ENCODE data around the gene C3orf62.

Gene C3orf62

GRCh38 chr3:49269443-49270155 lies 7.4 kb downstream of the C3orf62 start:
- H3K27ac ChIP-seq, result no peak overlapping the region
- TF ChIP-seq CTCF (conservative IDR thresholded peaks at IDR 0.05), result no peak

GRCh38 chr3:49266410-49267095 lies 10.5 kb downstream of the C3orf62 start:
- H3K27ac ChIP-seq, result no peak overlapping the region
- no peak for TF ChIP-seq CTCF (conservative IDR thresholded peaks at IDR 0.05)

DNA sequence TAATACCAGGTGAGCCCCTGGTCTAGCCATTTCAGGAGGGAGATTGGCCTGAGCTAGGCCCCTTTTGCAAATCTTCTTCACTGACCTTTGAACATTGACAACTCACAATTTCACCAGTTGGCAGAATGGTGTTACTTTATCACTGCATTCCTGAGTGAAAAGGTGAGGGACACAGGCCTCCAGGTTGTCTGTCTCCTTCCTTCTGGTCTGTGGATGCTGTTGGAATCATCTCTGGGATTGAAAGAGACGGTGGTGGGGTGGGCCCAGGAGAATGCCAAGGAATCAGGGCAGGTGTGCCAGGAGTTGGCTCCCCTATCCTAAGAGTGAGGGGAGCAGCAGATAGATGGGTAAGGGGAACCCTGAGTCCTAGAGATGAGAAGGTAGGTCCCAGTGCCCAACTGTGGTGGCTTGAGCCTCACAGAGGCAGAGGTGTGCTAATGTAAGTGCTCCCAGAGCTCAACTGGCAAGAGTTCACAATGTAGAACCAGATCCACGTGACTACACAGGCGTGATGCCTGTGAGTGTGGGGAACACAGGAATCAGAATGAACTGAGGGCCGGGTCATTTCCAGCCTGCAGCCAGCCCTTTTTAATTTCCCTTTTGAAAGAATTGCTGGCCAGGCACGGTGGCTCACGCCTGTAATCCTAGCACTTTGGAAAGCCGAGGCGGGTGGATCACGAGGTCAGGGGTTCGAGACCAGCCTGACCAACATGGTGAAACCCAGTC lies 11.2 kb downstream of the C3orf62 start:
- TF ChIP-seq CTCF (conservative IDR thresholded peaks at IDR 0.05), result no peak
- H3K27ac ChIP-seq, result no peak overlapping the region

GRCh38 chr3:49263159-49263889 lies 13.7 kb downstream of the C3orf62 start:
- no peak for TF ChIP-seq CTCF (conservative IDR thresholded peaks at IDR 0.05)
- H3K27ac ChIP-seq, result no peak overlapping the region

GRCh38 chr3:49260806-49261324 lies 16.2 kb downstream of the C3orf62 start:
- no peak for TF ChIP-seq CTCF (conservative IDR thresholded peaks at IDR 0.05)
- H3K27ac ChIP-seq, result no peak overlapping the region

DNA sequence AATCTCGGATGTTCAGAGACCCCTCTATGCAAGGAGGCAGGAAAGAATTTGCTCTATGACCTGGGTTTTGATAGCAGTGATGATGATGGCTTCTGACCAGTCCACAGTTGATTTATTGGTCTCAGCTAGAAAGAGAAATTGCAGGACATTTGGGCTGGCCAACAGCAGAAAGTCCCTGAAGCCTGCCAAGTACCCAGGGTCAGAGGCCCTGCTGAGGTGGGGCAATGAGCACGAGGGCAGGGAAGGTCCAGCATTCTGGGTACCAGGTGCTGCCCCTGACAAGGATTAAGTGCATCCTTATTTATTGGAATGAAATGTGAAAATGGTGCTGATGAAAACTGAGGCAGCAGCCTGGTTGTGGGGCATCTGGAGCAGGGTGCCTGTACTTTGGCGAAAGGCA lies 19.8 kb downstream of the C3orf62 start:
- TF ChIP-seq CTCF (conservative IDR thresholded peaks at IDR 0.05), result no peak
- H3K27ac ChIP-seq, result no peak overlapping the region
